CD4-positive, alpha-beta T cell treated with Interleukin-4 for 1 hour (primary cell): ENCODE measurements around the gene PRXL2A.
"Not testable (repeated sequence)": the region's sequence is repeated elsewhere in the genome, so short reads cannot be mapped to it uniquely, and the experiment has no call there.

Source experiments
- DNase-seq, 2 donors: peaks; one replicate each; pipeline ENCODE4 v3.0.0-alpha.2; 2020 to 2022

PRXL2A gene

GRCh38 chr10:80408242-80409101 is at the start of gene PRXL2A:
PRXL2A (plus strand) TSS chr10:80408551; CDS start chr10:80420468, 11,917 bp downstream.
- peak; percentile 78 to 79 for DNase-seq

- not testable (repeated sequence) for DNase-seq
Measured at GRCh38 chr10:80358925-80359324, 49.4 kb upstream of the PRXL2A start.

GRCh38 chr10:80359644-80360043 is 48.7 kb upstream of the PRXL2A start:
- DNase-seq, result no peak

GRCh38 chr10:80365510-80365909 is 42.8 kb upstream of the PRXL2A start:
- no peak for DNase-seq

- DNase-seq, result no peak
Measured at GRCh38 chr10:80371467-80371866, 36.9 kb upstream of the PRXL2A start.

- no peak for DNase-seq
Measured at GRCh38 chr10:80372675-80373074, 35.7 kb upstream of the PRXL2A start.

- DNase-seq, result no peak
Measured at GRCh38 chr10:80373502-80373901, 34.8 kb upstream of the PRXL2A start.

GRCh38 chr10:80379701-80380100 is 28.6 kb upstream of the PRXL2A start:
- no peak for DNase-seq

GRCh38 chr10:80380185-80380584 is 28.2 kb upstream of the PRXL2A start:
- no peak for DNase-seq

- DNase-seq, result peak; percentile 62
Measured at GRCh38 chr10:80382989-80383388, 25.4 kb upstream of the PRXL2A start.

- DNase-seq, result no peak
Measured at GRCh38 chr10:80390740-80391139, 17.6 kb upstream of the PRXL2A start.

GRCh38 chr10:80392250-80392649 is 16.1 kb upstream of the PRXL2A start:
- no peak for DNase-seq

- DNase-seq, result no peak
Measured at GRCh38 chr10:80394358-80394916, 13.9 kb upstream of the PRXL2A start.

- no peak for DNase-seq
Measured at GRCh38 chr10:80397014-80397413, 11.3 kb upstream of the PRXL2A start.

- no peak for DNase-seq
Measured at GRCh38 chr10:80400136-80400804, 8.1 kb upstream of the PRXL2A start.

- DNase-seq, result no peak
Measured at GRCh38 chr10:80405035-80405434, 3.3 kb upstream of the PRXL2A start.

GRCh38 chr10:80405626-80406025 is 2.7 kb upstream of the PRXL2A start:
- DNase-seq, result no peak

- no peak for DNase-seq
Measured at GRCh38 chr10:80406204-80406603, 2.1 kb upstream of the PRXL2A start.

- DNase-seq, result peak in 1 of 2 donors; percentile 3
Measured at GRCh38 chr10:80407812-80408241, 524 bp upstream of the PRXL2A start.

GRCh38 chr10:80409121-80409520 is 770 bp downstream of the PRXL2A start:
- no peak for DNase-seq

- DNase-seq, result no peak
Measured at GRCh38 chr10:80410122-80410521, 1.8 kb downstream of the PRXL2A start.

- DNase-seq, result no peak
Measured at GRCh38 chr10:80410578-80411145, 2.3 kb downstream of the PRXL2A start.

- no peak for DNase-seq
Measured at GRCh38 chr10:80411267-80411668, 2.9 kb downstream of the PRXL2A start.
